Endothelial cell (in vitro differentiated cells): ENCODE data around the gene NTN1. TPM values are rescaled to one million over a fixed set of nuclear protein-coding genes. Genes with fewer than 3 reads are reported as not detected.
"Not testable (repeated sequence)": the region's sequence is repeated elsewhere in the genome, so short reads cannot be mapped to it uniquely, and the experiment has no call there.

Source experiments
- DNase-seq: peaks from one replicate; pipeline ENCODE4 v3.0.0; 2021; ENCODE audit warnings: low spot score
- H3K27ac Mint-ChIP-seq: one replicate; pipeline ENCODE4 v1.8.0; 2021; ENCODE audit warnings: mixed read lengths, inconsistent platforms; ENCODE audit not compliant: unreplicated experiment
- H3K27me3 Mint-ChIP-seq: one replicate; pipeline ENCODE4 v1.8.0; 2021; ENCODE audit warnings: mild to moderate bottlenecking, moderate library complexity, mixed read lengths, inconsistent platforms; ENCODE audit not compliant: unreplicated experiment
- H3K36me3 Mint-ChIP-seq: one replicate; pipeline ENCODE4 v1.8.0; 2021; ENCODE audit warnings: mild to moderate bottlenecking, low read depth, mixed read lengths, inconsistent platforms; ENCODE audit not compliant: unreplicated experiment
- H3K4me1 Mint-ChIP-seq: one replicate; pipeline ENCODE4 v1.8.0; 2021; ENCODE audit warnings: mild to moderate bottlenecking, mixed read lengths, inconsistent platforms; ENCODE audit not compliant: unreplicated experiment
- H3K4me3 Mint-ChIP-seq: one replicate; pipeline ENCODE4 v1.8.0; 2021; ENCODE audit warnings: mild to moderate bottlenecking, mixed read lengths, inconsistent platforms; ENCODE audit not compliant: unreplicated experiment
- H3K9me3 Mint-ChIP-seq: one replicate; pipeline ENCODE4 v1.8.0; 2021; ENCODE audit warnings: mixed read lengths, inconsistent platforms; ENCODE audit not compliant: unreplicated experiment
- total RNA-seq: library from RNA; stranded (reverse); fragmentation: NEBNext Ultra II Directional; extraction: Animal tissue kit (Norgen Biotek cat#: 25700); gene quantifications from one replicate; pipeline ENCODE4 v1.2.1, GENCODE V29; 2021; ENCODE audit not compliant: unreplicated experiment
- TF ChIP-seq, protein P1 (sequence below): fragments of 200-600 bp; sonication (generic); IDR thresholded peaks from one replicate; pipeline ENCODE4 v1.5.0; 2021; ENCODE audit warnings: antibody characterized with exemption; ENCODE audit not compliant: unreplicated experiment

The NTN1 gene
- total RNA-seq, 1 donor from 2014 or later: 6.6 TPM

DNA sequence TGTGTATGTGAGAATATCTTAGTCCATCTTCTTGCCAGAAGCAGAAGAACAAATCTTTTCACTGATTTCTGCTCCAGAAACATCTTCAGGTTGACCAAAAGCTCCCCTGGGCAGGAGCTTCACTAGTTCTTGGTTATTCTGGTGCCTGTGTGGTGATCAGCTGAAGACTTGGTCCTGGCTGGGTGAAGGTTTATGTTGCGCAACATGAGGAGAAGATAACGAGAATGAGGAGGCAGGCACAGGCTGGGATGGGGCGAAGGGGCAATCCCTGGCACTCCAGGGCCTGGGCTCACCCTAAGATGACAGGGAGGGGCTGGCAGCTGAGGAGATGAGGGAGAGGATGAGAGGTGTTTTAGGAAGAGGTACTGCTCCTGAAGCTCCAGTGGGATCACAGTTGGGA, 232.0 kb downstream of the NTN1 start:
- Mint-ChIP-seq H3K4me3 (no peak overlapping the region), H3K4me1 (peaks cover 4% of the 10 kb centered on the region), H3K27me3 (peaks cover 1% of the 10 kb centered on the region), H3K9me3 (no peaks in the 10 kb centered on the region), H3K36me3 (peaks cover 3% of the 10 kb centered on the region), H3K27ac (no peak overlapping the region)
- DNase-seq: no peak
- TF ChIP-seq, protein P1, sequence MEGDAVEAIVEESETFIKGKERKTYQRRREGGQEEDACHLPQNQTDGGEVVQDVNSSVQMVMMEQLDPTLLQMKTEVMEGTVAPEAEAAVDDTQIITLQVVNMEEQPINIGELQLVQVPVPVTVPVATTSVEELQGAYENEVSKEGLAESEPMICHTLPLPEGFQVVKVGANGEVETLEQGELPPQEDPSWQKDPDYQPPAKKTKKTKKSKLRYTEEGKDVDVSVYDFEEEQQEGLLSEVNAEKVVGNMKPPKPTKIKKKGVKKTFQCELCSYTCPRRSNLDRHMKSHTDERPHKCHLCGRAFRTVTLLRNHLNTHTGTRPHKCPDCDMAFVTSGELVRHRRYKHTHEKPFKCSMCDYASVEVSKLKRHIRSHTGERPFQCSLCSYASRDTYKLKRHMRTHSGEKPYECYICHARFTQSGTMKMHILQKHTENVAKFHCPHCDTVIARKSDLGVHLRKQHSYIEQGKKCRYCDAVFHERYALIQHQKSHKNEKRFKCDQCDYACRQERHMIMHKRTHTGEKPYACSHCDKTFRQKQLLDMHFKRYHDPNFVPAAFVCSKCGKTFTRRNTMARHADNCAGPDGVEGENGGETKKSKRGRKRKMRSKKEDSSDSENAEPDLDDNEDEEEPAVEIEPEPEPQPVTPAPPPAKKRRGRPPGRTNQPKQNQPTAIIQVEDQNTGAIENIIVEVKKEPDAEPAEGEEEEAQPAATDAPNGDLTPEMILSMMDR: no peak

DNA sequence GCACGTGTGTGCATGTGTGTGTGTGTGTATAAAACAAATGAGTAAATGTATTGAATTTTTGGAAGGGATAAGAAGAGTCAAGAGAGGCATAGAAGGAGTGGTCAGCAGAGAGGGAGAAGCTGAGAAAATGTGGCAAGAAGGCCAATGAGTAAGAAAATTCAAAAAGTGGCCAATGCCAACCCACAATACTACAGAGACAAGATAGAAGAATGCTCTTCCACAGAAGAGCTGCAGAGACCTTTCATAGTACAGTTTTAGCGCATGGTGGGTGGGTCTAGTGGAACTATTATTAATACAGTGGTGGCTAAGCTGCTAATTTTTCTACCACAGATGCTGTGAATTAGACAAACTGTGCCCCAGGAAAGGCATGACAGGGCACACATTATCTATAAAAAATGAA, 233.5 kb downstream of the NTN1 start:
- TF ChIP-seq, protein P1: no peak
- Mint-ChIP-seq H3K4me3 (no peak overlapping the region), H3K4me1 (peaks cover 11% of the 10 kb centered on the region), H3K27ac (peak overlapping the region; percentile 14), H3K27me3 (peaks cover 2% of the 10 kb centered on the region), H3K9me3 (no peaks in the 10 kb centered on the region), H3K36me3 (no peaks in the 10 kb centered on the region)
- DNase-seq: no peak

DNA sequence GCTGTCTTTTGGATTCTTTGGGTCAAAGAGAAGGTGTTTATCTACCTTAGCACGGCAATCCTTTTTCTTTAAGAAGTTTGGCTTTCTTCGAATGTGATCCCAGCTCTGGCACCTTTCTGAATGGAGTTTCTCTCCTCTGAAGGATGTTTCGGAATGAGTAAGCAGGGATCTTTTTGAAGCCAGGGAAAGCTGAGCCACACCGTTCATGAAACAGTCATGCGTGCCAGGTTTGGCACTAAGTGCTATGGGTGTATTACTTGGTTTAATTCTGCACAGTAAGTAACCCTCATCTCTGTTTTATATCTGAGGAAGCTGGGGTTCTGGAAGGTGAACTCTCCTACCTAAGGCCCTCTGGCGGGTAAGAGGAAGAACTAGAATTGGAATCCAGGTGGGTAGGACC, 234.5 kb downstream of the NTN1 start:
- Mint-ChIP-seq H3K4me3 (no peak overlapping the region), H3K27me3 (peaks cover 2% of the 10 kb centered on the region), H3K27ac (no peak overlapping the region), H3K36me3 (no peaks in the 10 kb centered on the region), H3K4me1 (peaks cover 13% of the 10 kb centered on the region), H3K9me3 (no peaks in the 10 kb centered on the region)
- TF ChIP-seq, protein P1: no peak
- DNase-seq: no peak

DNA sequence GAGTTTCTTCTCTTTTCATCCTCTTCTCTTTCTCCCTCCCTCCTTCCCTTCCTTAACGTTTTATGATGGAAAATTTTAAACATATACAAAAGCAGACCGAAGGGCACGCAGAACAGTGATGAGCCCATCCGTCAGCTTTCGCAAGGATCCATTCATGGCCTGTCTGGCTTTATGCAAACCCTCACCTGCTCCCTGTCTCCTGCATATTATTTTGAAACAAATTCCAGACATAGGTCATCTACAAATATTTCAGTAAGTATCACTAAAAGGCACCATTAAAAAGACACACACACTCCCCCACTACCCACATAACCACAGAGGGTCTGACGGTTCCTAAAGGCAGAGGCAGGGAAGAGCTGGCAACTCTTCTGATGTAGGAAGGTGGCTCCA, 235.0 kb downstream of the NTN1 start:
- DNase-seq: no peak
- Mint-ChIP-seq H3K27me3 (peaks cover 2% of the 10 kb centered on the region), H3K9me3 (no peaks in the 10 kb centered on the region), H3K4me3 (no peak overlapping the region), H3K36me3 (no peaks in the 10 kb centered on the region), H3K27ac (no peak overlapping the region), H3K4me1 (peaks cover 17% of the 10 kb centered on the region)
- TF ChIP-seq, protein P1: no peak

DNA sequence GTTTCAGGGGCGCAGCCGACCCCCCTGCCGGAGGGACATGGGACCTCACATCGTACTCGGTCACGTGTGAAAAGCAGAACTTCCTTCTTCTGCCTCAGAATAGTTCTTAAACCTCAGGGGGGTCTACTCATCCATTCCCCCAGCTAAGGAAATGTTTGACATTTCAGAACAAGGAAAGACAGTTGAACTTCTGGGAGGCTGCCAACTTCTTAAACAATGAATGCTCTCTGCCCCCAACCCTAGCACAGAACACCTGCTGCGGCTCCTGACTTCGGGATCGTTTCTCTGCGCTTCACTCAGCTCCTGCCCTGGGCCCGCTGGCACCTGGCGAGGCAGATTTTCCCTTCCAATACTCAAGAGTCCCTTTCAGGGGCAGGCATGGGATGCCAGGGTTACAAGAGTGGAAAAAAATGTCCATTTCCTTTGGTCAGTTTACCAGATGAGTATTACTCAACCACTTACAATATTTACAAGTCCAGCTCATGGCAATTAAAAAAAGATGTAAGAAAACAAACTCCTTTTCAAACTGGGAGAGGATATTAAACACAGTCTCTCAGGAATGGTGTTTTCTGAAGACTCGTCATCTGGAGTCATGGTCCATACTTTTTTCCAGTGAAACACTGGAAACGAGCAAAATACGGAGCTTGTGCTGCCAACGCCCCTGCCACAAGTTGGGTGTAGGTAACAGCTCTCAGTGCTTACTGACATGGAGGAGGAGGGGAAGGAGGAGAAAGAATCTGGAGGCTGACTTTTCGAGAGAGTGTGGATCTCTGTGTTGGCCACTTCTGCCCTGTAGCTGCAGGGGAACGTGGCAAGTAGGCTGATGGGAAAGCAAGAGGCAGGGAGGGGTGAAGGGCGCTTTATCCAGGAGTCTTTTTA, 235.7 kb downstream of the NTN1 start:
- Mint-ChIP-seq H3K27ac (no peak overlapping the region), H3K4me3 (no peak overlapping the region), H3K27me3 (peaks cover 2% of the 10 kb centered on the region), H3K4me1 (peaks cover 23% of the 10 kb centered on the region), H3K36me3 (no peaks in the 10 kb centered on the region), H3K9me3 (no peaks in the 10 kb centered on the region)
- TF ChIP-seq, protein P1: no peak
- DNase-seq: no peak

DNA sequence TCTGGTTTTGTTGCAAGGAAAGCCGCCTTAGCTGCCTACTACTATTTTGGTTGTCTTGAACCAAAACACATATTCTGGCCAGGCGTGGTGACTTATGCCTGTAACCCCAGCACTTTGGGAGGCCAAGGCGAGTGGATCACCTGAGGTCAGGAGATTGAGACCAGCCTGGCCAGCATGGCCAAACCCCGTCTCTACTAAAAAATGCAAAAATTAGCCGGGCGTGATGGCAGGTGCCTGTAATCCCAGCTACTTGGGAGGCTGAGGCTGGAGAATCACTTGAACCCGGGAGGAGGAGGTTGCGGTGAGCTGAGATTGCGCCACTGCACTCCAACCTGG, 236.3 kb downstream of the NTN1 start:
- not testable (repeated sequence) for H3K36me3 Mint-ChIP-seq, H3K27ac Mint-ChIP-seq, H3K27me3 Mint-ChIP-seq, H3K4me3 Mint-ChIP-seq, H3K9me3 Mint-ChIP-seq, DNase-seq
- peaks cover 23% of the 10 kb centered on the region for H3K4me1 Mint-ChIP-seq
